Measurements from ENCODE around the gene GCM1.

GCM1 gene

DNA sequence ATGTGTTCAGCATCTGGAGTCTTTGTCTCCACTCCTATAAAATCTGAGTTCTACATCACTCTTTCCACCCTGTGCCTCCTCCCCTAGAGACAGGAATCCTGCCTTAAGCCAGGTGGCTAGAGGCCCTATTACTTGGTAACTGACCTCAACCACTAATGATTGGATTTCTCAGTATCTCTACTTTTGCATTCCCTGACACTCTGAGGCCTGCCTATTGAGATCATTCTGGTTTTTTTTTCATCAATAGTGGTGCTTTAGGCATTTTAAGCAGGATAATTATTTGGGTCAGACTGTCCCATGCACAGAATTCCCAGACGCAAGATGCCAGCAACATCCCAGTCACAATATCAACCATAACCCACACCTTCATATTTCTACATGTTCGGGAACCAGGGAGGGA, 3.9 kb upstream of the GCM1 start:
- DNase-seq (ENCODE audit: low spot score): no peak

DNA sequence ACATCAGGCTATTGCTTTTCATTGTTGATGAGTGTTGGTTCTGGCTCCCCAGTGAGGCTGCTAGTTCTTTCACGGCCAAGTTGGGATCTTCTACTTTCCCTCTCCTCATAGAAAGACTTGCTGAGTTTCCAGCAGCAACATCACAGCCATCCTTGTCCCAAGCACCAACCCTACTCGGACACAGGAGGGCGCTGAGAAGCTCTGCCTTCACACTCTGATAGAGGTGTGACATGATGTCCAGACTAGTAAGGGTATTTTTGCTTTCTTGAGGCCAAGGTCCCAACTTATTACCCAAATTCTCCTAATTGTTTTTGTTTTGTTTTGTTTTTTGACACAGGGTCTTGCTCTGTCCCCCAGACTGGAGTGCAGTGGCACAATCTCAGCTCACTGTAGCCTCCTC, 3.0 kb upstream of the GCM1 start:
- no peak for DNase-seq (ENCODE audit: low spot score)

DNA sequence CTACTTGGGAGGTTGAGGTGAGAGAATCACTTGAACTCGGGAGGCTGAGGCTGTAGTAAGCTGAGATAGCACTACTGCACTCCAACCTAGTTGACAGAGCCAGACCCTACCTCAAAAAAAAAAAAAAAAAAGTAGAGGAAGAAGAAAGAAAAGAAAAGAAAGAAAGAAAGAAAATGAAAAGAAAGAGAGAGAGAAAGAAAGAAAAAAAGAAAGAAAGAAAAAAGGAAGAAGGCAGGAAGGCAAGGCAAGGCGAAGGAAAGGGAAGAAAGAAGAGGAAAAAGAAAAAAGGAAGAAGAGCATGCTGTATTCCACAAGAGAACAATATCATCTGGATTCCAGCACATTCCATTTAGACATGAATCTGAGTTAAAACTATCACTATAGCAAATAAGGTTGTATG, 3.8 kb downstream of the GCM1 start:
- no peak for DNase-seq (ENCODE audit: low spot score)

DNA sequence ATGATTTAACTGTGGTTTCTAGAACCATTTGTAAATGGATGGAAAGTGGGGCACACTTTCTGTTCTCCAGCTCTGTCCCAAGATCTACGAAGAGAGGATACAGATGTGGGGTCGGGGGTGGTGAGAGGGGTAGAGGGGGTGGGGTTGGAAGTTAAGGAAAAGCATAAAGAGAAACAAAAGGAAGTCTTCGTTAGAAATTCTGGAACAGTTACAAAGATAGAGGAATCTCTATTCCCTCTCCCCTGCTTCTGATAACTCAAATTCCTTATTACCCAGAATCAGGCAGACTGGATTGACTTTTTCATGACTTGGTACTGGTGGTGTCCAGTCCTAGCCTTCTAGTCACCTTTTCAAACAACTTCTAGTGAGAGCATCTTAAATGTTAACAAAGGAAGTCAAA, 4.9 kb downstream of the GCM1 start:
- DNase-seq (ENCODE audit: low spot score): no peak

DNA sequence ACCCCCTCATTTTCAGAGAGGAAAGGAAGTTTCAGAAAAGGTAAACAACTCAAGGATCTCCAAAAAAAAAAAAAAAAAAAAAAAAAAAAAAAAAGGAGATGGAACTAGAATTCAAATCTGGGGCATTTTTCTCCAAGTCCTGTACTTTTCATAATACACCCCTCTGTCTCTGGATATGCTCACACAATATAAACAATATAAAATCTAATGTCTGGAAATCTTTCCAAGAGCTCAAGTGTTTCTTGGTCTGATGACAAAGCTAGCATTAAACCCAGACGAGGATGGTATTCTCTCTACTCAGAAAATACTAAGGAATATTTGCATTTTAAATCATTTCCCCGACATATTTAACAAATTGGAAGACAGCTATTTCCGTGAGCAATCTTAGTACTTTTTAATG, 5.8 kb downstream of the GCM1 start:
- no peak for DNase-seq (ENCODE audit: low spot score)

DNA sequence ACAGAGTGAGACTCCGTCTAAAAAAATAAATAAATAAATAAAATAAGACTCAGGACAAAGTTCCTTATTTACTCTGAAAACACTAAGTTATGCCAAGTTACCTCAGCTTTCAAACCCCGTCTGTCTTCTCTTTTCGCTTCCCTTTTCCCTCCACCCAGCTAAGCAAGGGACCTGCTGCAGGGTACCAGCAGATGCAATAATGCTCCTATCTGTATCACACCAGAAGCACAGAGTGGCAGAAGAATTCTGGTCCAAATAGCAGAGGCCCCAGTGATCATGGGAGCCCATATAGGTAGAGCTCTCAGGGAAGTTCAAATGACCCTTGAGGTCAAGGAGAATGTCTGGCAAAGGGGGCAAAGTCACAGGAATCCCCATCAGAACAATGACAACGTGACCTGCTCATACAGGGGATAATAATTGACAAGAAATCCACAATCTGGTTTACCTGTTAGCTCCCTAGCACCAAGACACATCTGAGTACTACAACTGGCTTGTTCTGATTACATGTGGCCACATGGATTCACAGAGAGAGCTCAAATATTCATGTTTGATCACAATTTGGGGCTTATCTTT, 8.7 kb downstream of the GCM1 start:
- DNase-seq (ENCODE audit: low spot score): no peak

DNA sequence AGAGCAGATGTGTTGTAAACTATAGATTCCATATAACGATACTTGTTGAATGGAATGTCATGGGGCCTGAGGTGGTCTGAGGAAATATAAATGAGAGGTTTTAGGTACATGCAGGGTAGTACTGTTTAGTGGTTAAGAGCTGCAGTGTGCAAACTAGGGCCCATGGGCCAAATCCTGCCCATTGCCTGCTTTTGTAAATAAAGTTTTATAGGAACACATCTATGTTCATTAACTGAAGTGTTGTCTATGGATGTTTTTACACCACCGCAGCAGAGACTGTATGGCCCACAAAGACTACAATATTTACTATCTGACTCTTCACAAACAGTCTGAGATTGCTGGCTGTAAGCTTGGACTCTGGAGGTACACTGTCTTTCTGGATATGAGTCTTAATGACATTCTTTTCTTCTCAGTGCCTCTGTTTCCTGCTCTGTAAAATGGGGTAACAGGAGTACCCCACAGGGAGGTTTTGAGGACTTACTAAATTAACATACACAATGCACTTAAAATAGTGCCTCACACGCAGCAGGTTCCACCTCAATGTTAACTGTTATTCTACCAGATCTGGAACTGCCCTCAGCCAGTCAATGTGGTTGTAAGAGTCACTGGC, 12.5 kb downstream of the GCM1 start:
- no peak for DNase-seq (ENCODE audit: low spot score)

DNA sequence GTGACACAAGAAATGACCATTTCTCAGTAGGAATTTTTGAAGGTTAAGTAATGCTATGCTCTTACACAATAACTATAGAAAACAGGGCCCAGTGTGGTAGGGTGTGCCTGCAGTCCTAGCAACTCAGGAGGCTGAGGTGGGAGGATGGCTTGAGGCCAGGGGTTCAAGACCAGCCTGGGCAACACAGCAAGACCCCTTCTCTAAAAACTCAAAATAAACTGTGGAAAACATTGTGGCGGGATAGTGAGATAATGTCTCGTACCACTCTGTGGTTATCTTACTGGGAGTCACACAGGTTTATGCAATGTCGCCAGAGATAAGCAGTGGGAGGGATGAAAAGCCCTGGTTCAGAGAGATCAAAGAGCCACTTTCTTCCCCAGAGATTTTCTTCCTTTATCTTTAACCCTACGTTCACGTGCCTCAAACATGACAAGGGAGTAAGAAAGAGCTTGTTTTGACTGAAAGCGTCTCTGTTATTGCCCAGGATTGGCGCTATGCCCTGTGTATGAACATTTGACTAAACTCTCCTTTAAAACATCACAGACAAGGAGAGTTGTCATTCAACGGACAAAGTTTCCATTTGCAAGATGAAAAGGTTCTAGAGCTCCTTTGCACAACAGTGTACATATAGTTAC, 13.9 kb downstream of the GCM1 start:
- no peak for DNase-seq (ENCODE audit: low spot score)

DNA sequence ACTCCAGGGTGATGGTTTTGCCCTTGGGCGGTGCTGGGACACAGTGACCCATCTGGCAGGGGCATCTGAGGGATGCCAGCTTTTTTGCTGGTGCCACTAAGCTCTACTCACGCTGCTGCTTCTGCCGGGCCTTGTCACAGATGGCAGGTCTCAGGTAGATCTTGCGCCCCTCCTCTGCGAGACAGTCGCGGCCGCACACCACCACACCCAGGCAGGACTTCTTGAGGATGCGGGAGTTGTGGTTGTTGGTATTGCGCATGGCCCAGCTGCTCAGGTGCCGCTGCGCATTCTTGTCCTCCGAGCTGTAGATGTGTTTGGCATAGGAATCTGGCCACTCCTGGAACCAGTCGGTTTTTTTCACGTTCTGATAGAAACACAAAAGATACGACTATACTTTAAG, 14.7 kb downstream of the GCM1 start:
- DNase-seq (ENCODE audit: low spot score): no peak

DNA sequence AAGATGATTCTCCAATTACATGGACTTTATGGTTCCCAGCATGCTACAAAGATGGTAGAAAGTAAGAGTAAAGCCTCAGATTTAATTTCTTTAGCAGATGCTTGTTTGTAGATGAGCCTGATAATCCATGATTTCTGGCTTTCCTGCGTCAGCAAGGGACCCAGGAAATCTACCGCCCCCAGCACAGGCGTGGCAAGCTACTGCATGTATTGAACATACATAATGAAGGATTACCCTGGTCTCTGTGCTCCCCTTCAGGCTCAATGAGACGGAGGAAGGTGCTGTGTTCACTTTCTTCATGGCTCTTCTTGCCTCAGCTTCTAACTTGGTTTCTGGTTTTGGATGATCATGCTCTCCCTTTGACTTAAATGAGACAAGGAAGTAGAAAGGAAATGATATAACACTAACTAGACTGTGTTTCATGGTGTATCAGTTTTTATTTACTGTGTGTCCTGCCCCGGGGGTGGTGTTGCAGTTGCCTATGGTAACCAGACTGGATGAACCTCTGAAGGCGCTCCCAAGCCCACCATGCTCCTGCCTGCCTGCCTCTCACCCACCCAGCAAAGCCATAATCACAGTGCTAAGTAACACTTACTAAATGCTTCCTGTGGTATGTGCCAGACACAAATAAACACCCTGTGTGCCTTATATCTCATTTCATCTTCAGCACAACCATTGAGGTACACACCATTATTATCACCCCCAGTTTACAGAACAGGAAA, 17.9 kb downstream of the GCM1 start:
- peak; percentile 47 for DNase-seq (ENCODE audit: low spot score)

DNA sequence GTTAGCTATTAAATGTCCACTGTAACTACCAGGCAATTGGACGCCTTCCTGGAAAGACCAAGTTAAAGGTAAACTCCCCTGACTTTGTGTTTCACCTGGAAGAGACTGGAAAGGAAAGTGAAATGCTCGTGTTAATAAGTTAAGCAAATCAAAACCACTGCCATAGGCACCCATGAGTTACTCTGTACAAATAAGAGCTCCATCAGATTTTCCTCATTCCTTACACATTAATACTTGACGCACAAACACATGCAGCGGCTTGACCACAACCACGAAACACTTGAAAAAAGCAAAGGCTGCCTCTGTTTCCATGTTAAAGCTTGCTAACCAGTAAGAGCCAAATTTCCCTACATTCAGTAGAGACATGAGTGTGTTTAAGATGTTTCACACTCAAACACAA, 19.8 kb downstream of the GCM1 start:
- peak; percentile 97 for DNase-seq (ENCODE audit: low spot score)

DNA sequence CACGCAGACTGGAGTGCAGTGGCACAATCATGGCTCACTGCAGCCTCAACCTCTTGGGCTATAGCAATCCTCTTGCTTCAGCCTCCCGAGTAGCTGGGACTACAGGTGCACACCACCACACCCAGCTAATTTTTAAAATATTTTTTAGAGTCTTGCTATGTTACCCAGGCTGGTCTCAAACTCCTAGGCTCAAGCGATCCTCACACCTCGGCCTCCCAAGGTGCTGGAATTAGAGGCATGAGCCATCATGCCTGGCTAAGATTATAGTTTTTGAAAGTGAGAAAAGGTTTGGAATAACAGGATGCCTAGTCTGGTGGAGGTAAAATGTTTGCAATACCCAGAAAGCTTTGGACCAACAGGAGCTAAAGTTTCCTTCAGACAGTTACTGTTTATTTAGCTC, 23.4 kb downstream of the GCM1 start:
- DNase-seq (ENCODE audit: low spot score): no peak

DNA sequence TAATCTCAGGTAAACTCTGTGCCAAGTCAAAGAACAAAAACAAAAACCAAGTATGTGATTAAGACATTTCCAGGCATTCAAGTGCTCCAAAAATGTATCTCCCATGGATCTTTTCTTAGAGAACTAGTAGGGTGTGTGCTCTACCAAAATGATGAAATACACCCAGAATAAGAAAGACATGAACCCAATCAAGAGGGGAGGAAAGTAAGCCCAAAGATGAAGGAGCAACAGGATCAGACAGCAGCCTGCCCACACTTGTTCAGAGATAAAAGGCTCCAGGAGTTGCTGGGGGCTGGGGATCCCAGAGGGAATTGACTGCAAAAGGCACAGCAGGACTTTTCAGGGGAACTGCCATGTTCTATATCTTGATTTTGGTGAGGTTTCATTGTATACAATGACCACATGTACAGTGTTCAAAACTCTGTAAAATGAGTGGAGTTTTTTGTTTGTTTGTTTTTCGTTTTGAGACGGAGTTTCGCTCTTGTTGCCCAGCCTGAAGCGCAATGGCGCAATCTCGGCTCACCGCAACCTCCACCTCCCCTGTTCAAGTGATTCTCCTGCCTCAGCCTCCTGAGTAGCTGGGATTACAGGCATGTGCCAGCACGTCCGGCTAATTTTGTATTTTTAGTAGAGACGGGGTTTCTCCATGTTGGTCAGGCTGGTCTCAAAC, 24.4 kb downstream of the GCM1 start:
- no peak for DNase-seq (ENCODE audit: low spot score)

DNA sequence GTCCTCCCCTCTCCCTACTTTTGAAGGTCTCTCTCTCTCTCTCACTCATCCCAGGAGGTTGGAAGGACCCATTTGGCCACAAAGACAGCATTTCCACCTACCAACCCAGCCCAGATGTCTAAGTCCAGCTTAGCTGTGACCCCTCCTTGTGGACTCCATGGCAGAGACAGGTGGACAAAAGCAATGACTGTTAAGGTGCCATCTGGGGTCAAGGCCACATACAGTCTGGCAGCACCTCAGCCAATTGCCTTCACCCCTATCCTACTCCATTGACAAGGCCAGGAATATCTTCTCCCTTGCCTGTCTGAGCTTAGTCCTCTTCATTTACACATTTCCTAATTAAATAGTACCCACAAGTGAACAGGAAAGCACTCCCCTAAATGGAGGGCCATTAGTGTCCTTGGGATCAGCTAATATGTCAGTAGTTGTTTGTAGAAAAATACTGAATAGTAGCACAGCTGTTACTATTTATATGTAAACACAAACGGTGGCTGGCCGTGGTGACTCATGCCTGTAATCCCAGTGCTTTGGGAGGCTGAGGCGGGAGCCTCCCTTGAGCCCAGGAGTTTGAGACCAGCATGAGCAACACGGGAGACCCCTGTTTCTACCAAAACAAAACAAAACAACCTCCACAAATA, 28.8 kb downstream of the GCM1 start:
- DNase-seq (ENCODE audit: low spot score): peak; percentile 56

DNA sequence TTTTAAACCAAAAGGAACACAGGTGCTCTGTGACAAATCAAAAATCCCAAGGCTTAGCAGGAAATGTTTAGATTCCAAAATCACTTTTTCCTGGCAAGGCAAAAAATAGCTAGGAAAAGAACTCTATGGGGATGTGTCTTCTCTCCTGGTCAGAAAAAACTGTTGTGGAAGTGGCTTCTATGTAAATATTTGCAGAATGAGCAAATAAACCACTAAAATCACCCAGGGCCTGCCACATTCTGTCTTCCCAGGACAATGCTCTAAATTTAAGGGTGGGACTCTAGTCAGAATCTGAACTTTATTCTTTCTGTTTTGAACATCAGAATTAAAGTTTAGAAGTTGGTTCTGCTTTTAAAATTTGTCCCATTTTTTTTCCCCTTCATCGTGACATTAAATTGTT, 29.3 kb downstream of the GCM1 start:
- DNase-seq (ENCODE audit: low spot score): peak; percentile 51

DNA sequence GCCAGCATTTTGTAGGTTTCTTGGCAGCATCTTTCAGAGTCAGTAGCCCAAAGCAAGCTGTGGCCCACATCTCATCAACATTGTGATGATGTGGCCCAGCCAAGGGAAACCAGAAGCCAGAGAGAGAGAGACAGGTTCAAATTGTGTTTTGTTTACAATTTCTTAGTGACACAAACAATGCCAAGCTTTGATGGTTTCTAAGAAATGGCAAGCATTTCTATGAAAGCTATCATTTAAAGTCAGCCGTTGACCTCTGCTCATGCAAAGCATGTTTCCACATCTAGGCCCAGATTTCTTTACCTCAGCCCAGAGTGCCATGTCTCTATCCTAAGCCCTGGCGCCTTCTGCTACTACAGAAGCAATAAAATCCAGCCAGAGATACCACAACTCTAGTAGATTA, 32.9 kb downstream of the GCM1 start:
- no peak for DNase-seq (ENCODE audit: low spot score)

DNA sequence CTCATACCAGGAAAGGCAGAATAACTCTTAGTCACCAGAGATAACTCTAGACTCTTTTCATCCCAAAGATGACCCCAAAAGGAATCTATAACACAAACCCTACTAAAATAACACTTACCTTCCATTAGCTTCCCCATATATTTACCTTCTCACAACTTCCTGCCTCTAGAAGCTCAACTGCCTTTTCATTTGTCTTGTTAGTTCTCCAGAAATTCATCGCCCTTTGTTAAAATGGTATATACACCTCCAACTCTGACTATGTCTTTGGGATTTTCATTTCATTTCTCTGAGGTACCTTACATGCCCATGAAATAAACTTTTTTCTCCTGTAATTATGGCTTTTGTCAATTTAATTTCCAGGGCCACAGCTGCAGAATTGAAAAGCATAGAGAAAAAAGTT, 33.5 kb downstream of the GCM1 start:
- no peak for DNase-seq (ENCODE audit: low spot score)

DNA sequence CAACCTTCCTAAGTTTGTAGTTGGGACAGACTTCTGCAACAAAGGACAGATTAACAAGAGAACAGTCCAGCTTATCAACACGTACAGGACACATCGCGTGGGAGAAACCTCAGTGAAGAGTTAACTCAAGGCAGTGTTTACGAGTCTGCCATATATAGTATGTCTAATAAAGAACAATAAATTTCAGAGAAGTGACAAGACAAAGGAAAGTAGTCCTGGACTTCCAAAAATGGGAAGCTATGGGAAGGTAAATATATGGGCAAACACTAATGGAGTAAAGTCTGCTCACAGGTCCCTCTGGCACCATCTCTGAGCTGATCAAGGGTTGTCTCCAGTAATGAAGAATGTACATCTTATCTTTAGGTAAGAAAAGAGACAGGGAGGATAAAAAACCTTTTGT, 34.9 kb downstream of the GCM1 start:
- DNase-seq (ENCODE audit: low spot score): no peak

DNA sequence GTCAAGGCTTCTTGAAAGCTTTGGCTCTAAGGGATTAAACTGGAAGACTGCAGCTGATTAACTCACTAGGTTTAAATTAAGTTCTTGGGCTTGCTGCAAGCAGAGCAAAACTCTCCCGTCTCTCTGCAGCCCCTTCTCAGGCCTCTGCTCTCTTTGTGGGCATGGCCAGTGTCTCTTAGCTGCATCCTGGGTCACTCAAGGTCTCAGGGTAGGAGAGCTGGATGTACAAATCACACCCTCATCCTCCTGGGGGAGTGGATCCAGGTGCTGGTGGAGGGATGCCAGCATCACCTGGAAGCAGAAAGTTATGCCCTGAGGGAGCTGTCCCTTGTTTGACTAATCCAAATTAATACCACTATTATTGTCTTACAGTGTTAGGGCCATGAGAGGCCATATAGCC, 35.8 kb downstream of the GCM1 start:
- DNase-seq (ENCODE audit: low spot score): peak; percentile 37

DNA sequence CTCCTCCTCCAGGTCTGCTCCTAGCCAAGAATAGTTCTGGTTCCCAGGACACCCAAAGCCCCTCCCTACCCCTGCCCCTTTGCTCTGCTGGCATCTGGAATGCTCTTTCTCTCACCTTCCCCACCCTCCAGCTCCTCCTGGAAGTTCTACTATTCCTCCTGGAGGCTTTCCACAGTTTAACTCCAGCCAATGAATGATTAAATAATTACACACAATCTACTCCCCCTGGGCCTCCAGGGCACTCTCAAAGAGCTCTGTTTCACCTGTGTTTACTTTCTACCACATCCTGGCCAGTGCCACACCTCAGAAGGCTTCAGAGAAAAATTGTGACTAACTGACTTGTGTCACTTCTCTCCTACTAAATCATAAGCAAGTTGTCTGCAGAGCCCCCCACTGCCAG, 36.2 kb downstream of the GCM1 start:
- DNase-seq (ENCODE audit: low spot score): peak; percentile 92

DNA sequence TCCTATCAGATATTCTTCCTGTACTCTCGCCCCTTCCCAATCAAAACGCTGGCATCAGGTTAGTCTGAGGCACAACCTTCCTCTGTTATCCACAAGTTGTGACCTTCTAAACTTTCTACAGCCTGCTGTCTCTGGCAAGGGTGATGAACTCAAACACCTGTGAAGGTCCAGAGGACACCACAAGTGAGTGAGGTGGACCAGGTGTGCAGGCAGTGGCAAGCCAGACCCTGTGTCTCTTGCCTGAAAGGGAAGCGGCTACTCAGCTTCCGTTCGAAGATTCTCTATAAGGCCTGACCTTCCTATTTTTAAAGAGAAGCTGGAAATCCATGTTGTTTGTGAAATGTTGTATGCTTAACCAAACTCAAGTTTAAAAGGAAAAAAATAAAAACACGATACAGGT, 36.8 kb downstream of the GCM1 start:
- DNase-seq (ENCODE audit: low spot score): no peak

DNA sequence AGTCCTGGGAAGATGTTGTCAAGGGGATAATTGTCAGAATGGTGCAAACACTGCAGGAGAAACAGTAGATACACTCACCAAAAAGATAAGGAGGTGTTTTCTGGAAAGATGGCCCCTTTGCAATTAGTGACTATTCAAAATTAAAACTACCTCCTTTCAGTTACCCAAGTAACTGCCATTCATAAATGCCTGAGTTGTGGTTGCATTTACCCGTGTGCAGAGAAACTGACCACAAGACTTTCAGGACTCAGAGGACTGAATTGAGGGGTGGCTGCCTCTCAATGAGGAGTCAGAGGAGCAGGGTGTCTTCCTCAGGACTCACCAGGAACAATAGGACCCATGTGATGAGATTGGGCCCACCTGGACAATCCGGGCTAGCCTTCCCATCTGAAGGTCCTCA, 39.0 kb downstream of the GCM1 start:
- DNase-seq (ENCODE audit: low spot score): peak; percentile 10
